Measurements from ENCODE around the gene JAZF1. TPM values are rescaled to one million over a fixed set of nuclear protein-coding genes. Genes with fewer than 3 reads are reported as not detected.

Gene JAZF1
- total and polyA plus RNA-seq, 9 of the 15 experiments (the other 6 are each of a cell fraction or from before 2014, with no cell fraction given), result 0.04 to 0.64 (median 0.11) TPM; not detected in 3

GRCh38 chr7:27936768-27937102 lies 243.9 kb downstream of the JAZF1 start:
- H3K79me2 ChIP-seq (ENCODE audit: control insufficient read depth, insufficient read depth, low read length), result no peaks in the 10 kb centered on the region
- peaks cover 10 to 23% of the 10 kb centered on the region in 2 experiments; a peak in 3 of 5 replicates for H3K27me3 ChIP-seq (ENCODE audit: control insufficient read depth in 2 of 2, insufficient read depth in 2 of 2, low read length in 2 of 2)
- in situ Hi-C loops (cut with MboI) (no loop called here), intact Hi-C loops (cut with micrococcal nuclease) (no loop called here)
- H3K27ac ChIP-seq (ENCODE audit: extremely low read depth, low read depth, low read length), result no peak overlapping the region
- ATAC-seq (no peak), FAIRE-seq (no peak), DNase-seq (ENCODE audit: extremely low read depth in 1 of 4, low spot score in 3 of 4) (no peak)
- POLR2A ChIA-PET, result no interaction called here
- no peak overlapping the region for H3K4me2 ChIP-seq (ENCODE audit: insufficient read depth, low read length)
- H3K4me1 ChIP-seq (replicated peaks in 1 of 2; ENCODE audit: control insufficient read depth in 2 of 2, insufficient read depth in 2 of 2, low read length in 2 of 2), result no peaks in the 10 kb centered on the region
- no peaks in the 10 kb centered on the region for H3K9me3 ChIP-seq (replicated peaks; ENCODE audit: control insufficient read depth, insufficient read depth, low read depth, low read length)
- H3K36me3 ChIP-seq (ENCODE audit: control insufficient read depth, insufficient read depth, low read length), result no peaks in the 10 kb centered on the region
- no peak overlapping the region for H2AFZ ChIP-seq (ENCODE audit: low read depth, low read length)
- CTCF ChIA-PET (ENCODE audit: low intra/inter-chr PET ratio), result no interaction called here
- H4K20me1 ChIP-seq (replicated peaks; ENCODE audit: control insufficient read depth, insufficient read depth, low read length), result no peaks in the 10 kb centered on the region
- BruUV-seq (replicated peaks), result no TSS peak
- no peak overlapping the region for H3K4me3 ChIP-seq
- H3K9ac ChIP-seq (ENCODE audit: insufficient read depth in 1 of 2, low read depth in 2 of 2, low read length in 2 of 2), result no peak overlapping the region
- H3K9me1 ChIP-seq (ENCODE audit: control insufficient read depth, insufficient read depth, low read length), result no peaks in the 10 kb centered on the region
- no peak for TF ChIP-seq ZNF695 (CRISPR knock-in tag; IDR thresholded peaks at IDR 0.05)
- no peak for TF ChIP-seq ADNP (tag; IDR thresholded peaks at IDR 0.05)
- TF ChIP-seq BHLHE40 (IDR thresholded peaks at IDR 0.05; ENCODE audit: low read length), result no peak
- no peak for TF ChIP-seq TEAD1 (CRISPR knock-in tag; IDR thresholded peaks at IDR 0.05)
- no peak for TF ChIP-seq IRF1 (CRISPR knock-in tag; IDR thresholded peaks at IDR 0.05; ENCODE audit: borderline replicate concordance)
- no peak for TF ChIP-seq ZNF764 (CRISPR knock-in tag; IDR thresholded peaks at IDR 0.05; ENCODE audit: low read depth)
- TF ChIP-seq E2F5 (CRISPR knock-in tag; IDR thresholded peaks at IDR 0.05), result no peak
- no peak for TF ChIP-seq ZMIZ1 (IDR thresholded peaks at IDR 0.05; ENCODE audit: low read depth in 2 of 2, low read length in 2 of 2)
- TF ChIP-seq XRCC5 (IDR thresholded peaks at IDR 0.05; ENCODE audit: low read depth, low read length), result no peak
- TF ChIP-seq THAP12 (CRISPR knock-in tag; IDR thresholded peaks at IDR 0.05), result no peak
- no peak for TF ChIP-seq ZBTB2 (IDR thresholded peaks at IDR 0.05)
- no peak for TF ChIP-seq ZNF583 (CRISPR knock-in tag; IDR thresholded peaks at IDR 0.05)
- TF ChIP-seq SRF (CRISPR knock-in tag; IDR thresholded peaks at IDR 0.05), result no peak
- no peak for TF ChIP-seq MTA2 (IDR thresholded peaks at IDR 0.05; ENCODE audit: low read depth)

Data from K562 (cell line).